Cardiac fibroblast (primary cell): ENCODE results near the gene NUP210L.
A peak's percentile ranks its signal among the peaks of the same experiment; 100 is the strongest.

ENCODE experiments used
- DNase-seq, 2 donors: peaks; one replicate each; pipeline versions ENCODE4 v3.0.0 to v3.0.0-alpha.2; 2010; ENCODE audit warnings: low read depth in 2 of 2
- H3K4me3 ChIP-seq, 2 donors: replicated peaks in 1 of 2; 1 replicate in 1 of 2; 2 replicates in 1 of 2; pipeline ENCODE4 v1.5.1; 2011; ENCODE audit warnings: low read depth in 2 of 2, low read length in 2 of 2, mild to moderate bottlenecking in 2 of 2, moderate library complexity in 1 of 2
- TF ChIP-seq, protein P1 (sequence below): IDR thresholded peaks from one replicate; pipeline ENCODE4 v1.5.1; 2011; ENCODE audit warnings: low read depth, mild to moderate bottlenecking, low read length, inconsistent platforms

Gene NUP210L

DNA sequence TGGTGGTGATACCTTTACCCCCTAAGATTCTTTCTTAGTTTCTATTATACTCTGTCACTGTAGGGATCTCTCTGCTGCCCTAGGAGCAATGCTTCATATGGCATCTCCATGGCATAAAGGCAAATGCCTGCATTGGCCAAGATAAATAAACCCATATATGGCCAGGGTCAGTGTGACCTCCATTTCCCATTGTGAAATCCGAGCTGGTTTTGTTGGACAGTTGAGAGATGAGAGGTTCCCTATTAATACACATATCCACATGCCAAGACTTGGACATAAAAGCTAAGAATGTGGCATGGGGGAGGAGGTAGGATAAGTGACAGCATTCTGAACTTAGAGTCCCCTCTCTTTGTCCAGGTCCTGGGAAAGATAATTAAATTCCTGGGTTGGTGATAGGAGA lies 35.7 kb upstream of the NUP210L start:
- TF ChIP-seq, protein P1, sequence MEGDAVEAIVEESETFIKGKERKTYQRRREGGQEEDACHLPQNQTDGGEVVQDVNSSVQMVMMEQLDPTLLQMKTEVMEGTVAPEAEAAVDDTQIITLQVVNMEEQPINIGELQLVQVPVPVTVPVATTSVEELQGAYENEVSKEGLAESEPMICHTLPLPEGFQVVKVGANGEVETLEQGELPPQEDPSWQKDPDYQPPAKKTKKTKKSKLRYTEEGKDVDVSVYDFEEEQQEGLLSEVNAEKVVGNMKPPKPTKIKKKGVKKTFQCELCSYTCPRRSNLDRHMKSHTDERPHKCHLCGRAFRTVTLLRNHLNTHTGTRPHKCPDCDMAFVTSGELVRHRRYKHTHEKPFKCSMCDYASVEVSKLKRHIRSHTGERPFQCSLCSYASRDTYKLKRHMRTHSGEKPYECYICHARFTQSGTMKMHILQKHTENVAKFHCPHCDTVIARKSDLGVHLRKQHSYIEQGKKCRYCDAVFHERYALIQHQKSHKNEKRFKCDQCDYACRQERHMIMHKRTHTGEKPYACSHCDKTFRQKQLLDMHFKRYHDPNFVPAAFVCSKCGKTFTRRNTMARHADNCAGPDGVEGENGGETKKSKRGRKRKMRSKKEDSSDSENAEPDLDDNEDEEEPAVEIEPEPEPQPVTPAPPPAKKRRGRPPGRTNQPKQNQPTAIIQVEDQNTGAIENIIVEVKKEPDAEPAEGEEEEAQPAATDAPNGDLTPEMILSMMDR = no peak
- H3K4me3 ChIP-seq = no peak overlapping the region
- DNase-seq = peak; percentile 75 to 78

DNA sequence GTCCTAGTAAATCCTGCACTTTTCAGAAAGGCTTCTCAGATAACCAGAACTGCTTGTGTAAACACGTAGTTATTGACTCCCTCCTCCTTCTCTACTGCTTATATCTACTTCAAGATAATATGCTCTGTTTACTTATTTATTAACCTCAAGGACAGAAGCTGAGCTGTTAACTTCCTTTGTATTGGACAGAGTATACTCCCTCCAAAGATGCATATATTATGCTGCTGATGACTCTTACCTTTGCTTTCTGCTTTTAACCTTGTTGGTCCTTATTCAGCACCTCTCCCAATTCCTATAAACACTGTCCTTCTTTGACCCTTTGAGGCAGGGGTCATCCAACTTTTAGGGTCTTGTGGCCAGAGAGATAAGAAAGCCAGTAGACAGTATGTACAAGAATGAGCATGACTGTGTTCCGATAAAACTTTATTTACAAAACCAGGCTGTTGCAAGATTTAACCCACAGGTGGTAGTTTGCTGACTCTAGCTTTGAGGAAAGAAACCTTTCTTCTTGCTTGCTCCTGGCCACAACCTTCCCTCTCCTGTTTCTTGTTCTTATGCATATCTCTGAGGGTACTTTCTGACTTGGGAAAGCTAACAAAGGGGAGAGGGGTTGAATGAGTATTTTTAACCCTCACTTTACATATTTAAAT lies 32.1 kb upstream of the NUP210L start:
- DNase-seq = no peak
- TF ChIP-seq, protein P1 = no peak
- H3K4me3 ChIP-seq = no peak overlapping the region

DNA sequence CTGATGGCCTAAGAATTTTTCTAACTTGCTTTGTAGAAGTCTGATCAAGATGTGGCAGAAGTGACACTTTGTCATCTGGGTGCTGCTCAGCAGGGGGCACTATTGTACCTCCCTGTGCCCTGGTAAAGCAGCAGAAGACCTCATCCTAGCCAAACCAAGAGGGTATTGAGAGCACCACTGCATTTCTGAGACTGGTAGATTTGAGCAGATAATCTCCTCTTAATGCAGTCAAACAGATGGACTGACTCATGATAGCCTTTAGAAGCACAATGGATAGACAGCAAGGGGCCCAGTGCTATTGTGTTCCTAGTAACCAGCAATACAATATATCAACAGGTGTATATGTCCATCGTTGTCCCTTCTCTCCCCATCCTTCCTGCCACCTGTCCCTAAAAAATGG lies 31.3 kb upstream of the NUP210L start:
- DNase-seq = peak; percentile 72 to 80
- H3K4me3 ChIP-seq = no peak overlapping the region
- TF ChIP-seq, protein P1 = peak; percentile 74

DNA sequence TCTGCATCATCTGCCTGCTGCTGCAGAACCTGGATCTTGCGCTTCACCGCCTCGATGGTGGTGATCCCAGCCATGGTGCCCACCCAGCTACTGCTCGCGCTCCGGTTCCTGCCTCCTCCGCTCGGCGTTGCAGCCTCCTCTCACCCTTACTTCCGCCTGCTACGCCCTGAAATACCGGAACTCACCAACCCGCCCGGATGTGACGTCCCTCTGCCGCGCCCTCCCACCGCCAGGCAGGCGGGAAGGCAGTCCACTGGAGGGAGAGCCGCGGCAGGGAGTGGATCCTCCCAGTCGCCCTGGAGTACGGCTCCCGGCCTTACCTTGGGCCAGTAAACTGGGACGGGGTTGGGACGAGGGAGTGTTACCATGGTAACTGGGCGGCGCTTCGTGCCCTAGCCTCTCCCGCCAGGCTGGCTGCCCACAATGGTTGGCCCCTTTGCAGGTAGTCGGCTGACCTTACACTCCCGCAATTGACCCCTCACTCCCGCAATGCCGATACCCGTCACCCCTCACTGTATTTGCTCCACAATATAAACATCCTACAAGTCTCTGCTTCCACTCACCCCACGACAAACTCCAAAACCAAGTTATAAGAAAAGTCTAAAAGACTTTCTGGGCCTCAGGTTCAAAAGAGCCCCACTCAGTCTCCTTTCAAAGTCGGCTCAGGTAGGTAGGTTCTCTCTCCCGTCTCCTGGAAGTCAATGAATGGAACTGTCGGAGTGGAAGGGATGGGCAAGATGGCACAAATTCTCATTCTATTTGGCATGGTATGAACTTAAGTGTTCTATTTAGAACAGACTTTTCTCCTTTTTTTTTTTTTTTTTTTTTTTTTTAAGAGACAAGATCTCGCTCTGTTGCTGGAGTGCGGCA lies 28.4 kb upstream of the NUP210L start:
- H3K4me3 ChIP-seq = peak overlapping the region; percentile 99
- DNase-seq = peak; percentile 96 to 97
- TF ChIP-seq, protein P1 = no peak

DNA sequence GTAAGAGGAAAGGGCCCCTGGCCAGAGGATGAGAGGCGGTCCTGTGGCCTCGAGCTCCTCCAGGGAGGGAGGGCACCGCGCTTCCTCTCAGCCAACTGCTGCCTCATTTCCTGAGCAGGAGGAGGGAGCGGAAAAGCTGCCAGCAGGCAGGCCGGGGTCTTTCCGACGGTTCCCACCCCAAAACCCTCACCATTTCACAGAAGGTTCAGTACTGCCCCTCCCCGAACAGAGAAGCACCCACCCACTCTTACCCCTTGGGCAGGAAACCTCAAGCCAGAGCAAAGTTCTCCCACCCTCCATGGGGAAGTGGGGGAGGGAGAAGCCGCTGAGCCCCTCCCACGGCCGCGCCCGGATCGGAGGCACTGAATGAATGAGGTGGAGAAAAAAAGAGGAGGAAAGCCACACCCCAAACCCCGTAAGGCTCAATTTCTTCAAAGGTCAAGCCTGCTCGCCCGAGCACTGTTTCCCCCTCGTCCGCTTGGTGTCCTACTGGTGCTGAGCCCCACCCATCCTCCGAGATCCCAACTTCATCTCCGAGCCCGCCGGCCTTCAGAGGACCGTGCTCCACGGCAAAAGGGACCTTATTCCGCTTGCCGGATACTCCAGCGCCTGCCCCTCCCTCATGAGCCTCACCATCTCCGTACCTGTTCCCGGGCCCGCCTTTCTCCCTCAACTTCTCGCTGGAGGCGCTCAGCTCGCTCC lies 27.6 kb upstream of the NUP210L start:
- TF ChIP-seq, protein P1 = no peak
- peak; percentile 79 to 92 for DNase-seq
- peak overlapping the region; percentile 99 for H3K4me3 ChIP-seq

DNA sequence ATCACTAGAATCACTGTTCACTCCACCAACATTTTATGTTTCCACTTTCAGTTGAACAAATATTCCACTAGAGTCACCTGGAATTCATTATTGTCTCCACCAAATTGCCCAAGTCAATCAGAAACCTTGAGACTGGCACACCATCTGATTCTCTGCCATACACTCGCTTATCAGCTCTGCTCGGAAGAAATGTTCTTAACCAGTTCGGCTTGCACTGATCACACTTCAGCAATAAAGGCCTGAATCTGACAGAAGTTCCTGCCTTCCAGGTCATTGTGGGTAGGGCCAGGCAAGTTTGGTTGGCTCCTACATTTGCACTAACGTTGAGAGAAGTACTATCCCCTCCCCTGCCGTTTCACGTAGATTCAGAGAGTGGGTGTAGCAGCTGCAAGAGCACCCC lies 27.1 kb upstream of the NUP210L start:
- no peak for DNase-seq
- peak overlapping the region; percentile 99 for H3K4me3 ChIP-seq
- TF ChIP-seq, protein P1 = no peak
